GM12874 (cell line): ENCODE results near the gene DNAH6.

Source experiments
- TF ChIP-seq, protein P1 (sequence below): IDR thresholded peaks from 2 replicates; pipeline ENCODE4 v1.5.1; 2011; ENCODE audit warnings: low read depth, mild to moderate bottlenecking, control low read depth, low read length, moderate library complexity; ENCODE audit not compliant: insufficient read depth

DNAH6 gene

DNA sequence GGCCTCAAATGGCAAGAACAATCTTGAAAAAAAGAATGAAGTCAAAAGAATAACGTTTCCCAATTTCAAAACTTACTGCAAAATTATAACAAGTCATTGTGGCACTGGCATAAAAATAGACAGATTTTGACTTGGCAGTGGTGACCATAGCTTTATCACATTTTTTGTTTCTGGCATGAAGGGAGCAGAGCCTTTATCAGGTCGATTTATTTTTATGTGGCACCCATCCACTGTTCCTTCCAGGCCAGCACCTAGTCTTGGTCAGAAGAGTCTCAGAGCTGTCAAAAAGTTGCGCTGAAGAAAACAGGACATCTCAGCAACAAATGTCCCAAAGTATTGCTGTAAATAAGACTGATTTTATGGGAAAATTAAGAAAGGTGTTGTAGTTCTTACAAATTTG, 272.2 kb downstream of the DNAH6 start:
- TF ChIP-seq, protein P1, sequence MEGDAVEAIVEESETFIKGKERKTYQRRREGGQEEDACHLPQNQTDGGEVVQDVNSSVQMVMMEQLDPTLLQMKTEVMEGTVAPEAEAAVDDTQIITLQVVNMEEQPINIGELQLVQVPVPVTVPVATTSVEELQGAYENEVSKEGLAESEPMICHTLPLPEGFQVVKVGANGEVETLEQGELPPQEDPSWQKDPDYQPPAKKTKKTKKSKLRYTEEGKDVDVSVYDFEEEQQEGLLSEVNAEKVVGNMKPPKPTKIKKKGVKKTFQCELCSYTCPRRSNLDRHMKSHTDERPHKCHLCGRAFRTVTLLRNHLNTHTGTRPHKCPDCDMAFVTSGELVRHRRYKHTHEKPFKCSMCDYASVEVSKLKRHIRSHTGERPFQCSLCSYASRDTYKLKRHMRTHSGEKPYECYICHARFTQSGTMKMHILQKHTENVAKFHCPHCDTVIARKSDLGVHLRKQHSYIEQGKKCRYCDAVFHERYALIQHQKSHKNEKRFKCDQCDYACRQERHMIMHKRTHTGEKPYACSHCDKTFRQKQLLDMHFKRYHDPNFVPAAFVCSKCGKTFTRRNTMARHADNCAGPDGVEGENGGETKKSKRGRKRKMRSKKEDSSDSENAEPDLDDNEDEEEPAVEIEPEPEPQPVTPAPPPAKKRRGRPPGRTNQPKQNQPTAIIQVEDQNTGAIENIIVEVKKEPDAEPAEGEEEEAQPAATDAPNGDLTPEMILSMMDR: no peak

- TF ChIP-seq, protein P1: no peak
Measured at GRCh38 chr2:84792856-84793522, 276.7 kb downstream of the DNAH6 start.

- TF ChIP-seq, protein P1: no peak
Measured at GRCh38 chr2:84793641-84794040, 277.3 kb downstream of the DNAH6 start.

DNA sequence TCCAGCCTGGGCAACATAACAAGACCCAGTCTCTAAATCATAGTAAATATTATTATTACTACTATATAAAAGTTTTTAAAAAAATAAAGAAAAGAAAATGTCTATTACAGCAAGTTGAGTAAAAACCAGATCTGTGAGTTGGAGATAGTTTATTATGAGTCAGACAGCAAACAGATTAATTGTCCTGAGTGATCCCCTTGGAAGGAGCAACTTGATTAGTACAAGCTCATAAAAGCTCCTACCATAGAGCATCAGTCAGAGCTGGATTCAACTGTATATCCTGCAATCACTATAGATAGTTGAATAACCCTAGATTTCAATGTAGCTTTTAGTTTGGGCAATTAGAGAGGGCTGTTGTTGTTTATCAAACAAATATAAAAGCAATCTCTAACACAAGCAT, 280.5 kb downstream of the DNAH6 start:
- TF ChIP-seq, protein P1: no peak

GRCh38 chr2:84797271-84797670, 281.0 kb downstream of the DNAH6 start:
- TF ChIP-seq, protein P1: no peak

DNA sequence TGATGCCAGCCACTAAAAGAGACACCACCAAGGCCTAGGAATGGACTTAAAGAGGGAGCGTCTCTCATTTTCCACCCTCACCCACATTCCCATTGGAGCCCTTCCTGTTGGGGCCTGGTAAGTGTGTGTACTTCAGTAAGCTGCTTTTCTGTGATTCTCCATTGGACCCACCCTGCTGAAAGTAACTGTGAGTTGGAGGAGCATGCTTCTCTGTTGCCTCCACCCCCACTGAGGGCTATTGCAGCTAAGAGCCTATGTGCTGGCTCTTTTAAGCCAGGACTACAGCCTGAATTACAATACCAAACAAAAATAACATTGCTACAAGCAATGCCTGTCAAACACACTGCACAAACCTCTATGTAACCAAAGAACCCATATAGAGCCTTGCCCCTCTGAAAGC, 283.5 kb downstream of the DNAH6 start:
- TF ChIP-seq, protein P1: no peak

DNA sequence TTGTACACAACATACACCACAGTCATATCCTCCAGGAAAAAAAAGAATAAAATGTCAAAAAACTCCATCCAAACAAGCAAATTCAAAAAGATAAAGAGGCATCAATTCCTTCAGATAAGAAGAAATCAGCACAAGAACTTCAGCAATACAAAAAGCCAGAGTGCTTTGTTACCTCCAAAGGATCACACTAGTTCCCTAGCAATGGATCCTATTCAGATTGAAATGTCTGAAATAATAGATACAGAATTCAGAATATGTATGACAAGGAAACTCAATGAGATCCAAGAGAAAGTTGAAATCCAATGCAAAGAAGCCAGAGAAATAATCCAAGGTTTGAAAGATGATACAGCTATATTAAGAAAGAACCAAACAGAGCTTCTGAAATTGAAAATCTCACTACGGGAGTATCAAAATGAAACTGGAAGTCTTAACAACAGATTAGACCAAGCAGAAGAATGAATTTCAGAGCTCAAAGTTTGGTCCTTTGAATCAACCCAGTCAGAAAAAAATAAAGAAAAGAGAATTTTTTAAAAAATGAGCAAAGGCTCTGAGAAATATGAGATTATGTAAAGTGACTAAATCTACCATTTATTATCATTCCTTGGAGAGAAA, 284.0 kb downstream of the DNAH6 start:
- TF ChIP-seq, protein P1: no peak
